ENCODE results near the gene SPRY2. TPM values are rescaled to one million over a fixed set of nuclear protein-coding genes. Genes with fewer than 3 reads are reported as not detected.

SPRY2 gene
- total and polyA plus RNA-seq, 2 of the 13 experiments (the other 11 are each of a cell fraction or from before 2014, with no cell fraction given), result 7.4 to 25.1 TPM

DNA sequence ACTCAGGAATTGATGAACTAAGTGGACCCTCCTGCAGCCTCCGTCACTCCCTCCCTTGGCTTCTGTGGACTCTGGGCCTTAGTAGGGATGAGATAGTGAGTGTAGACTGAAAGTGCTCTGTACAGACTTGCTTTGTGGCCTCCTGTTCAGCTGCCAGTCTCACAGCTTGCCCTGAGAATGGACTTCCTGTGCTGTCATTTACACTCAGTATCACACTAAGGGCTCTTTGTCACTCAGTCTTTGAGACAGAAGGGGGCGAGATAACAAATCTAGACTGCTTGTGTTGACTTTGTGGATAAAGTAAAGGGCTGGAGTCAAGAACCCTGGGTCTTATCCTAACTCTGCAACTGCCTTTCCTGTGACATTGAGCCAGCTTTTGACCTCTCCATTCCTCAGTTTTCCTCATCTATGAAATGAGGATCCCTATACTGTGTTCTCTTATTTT lies 21.0 kb upstream of the SPRY2 start:
- ChIA-PET CTCF (ENCODE audit: low intra/inter-chr PET ratio, low total read pairs) (interaction anchor here (1.5 to 3.5 kb wide), 2 partner anchors 19 to 683 kb away, joined by 3 to 28 read pairs; no protein-coding TSS in a partner anchor), POLR2A (interaction anchor here (1.3 to 2.0 kb wide), 2 partner anchors 19 to 21 kb away, joined by 3 to 6 read pairs; partner anchors contain the start of gene SPRY2)
- Histone ChIP-seq H2AFZ (ENCODE audit: low read length) (no peak overlapping the region), H3K27ac (ENCODE audit: extremely low read length, insufficient read depth, low read length) (peak overlapping the region; percentile 56), H3K4me2 (ENCODE audit: low read depth, low read length) (peak overlapping the region; percentile 77), H3K9me3 (ENCODE audit: low read length) (no peaks in the 10 kb centered on the region), H4K20me1 (ENCODE audit: insufficient read depth, low read length) (no peaks in the 10 kb centered on the region), H3K9ac (ENCODE audit: insufficient read depth, low read depth, low read length) (0 out of 2 replicates have a peak overlapping the region, but pooled peaks have one; percentile 17), H3K27me3 (ENCODE audit: control insufficient read depth in 1 of 2, insufficient read depth in 2 of 2, low read length in 2 of 2) (no peaks in the 10 kb centered on the region), H3K4me1 (ENCODE audit: insufficient read depth, low read length) (peaks cover 50% of the 10 kb centered on the region), H3K36me3 (replicated peaks in 1 of 2; ENCODE audit: control insufficient read depth in 1 of 2, insufficient read depth in 2 of 2, low read length in 2 of 2) (no peaks in the 10 kb centered on the region), H3K79me2 (ENCODE audit: insufficient read depth, low read length) (no peaks in the 10 kb centered on the region), H3K4me3 (replicated peaks in 1 of 3; ENCODE audit: insufficient read depth in 1 of 3, low read depth in 2 of 3, low read length in 3 of 3) (peak overlapping the region in 2 of 3 experiments; percentile 16 to 38; a peak in 2 of 6 replicates)
- peak; percentile 87 for DNase-seq (ENCODE audit: low spot score)
- WGBS (ENCODE audit: low lambda C conversion rate), result 0% methylated on average over 2 of the region's 2 CpGs
- ATAC-seq, result peak; percentile 99
- peak; percentile 93 for FAIRE-seq
- no TSS peak for BruUV-seq (replicated peaks)
- intact Hi-C loops (cut with micrococcal nuclease; ENCODE audit: unreplicated experiment), result loop anchor here (1.0 to 2.0 kb wide), 3 partner anchors 19 to 683 kb away; no protein-coding TSS in a partner anchor
- in situ Hi-C loops (cut with HindIII; ENCODE audit: extremely low pct_ligation_motif_present, low pct_unique_long_range_greater_than_20kb), result loop anchor here (5.0 to 25.0 kb wide), 2 partner anchors 575 to 685 kb away; no protein-coding TSS in a partner anchor
- TF ChIP-seq PHF21A (CRISPR knock-in tag; IDR thresholded peaks at IDR 0.05), result peak; percentile 47; the same call in 1 of the 2 replicates
- TF ChIP-seq, protein P1, sequence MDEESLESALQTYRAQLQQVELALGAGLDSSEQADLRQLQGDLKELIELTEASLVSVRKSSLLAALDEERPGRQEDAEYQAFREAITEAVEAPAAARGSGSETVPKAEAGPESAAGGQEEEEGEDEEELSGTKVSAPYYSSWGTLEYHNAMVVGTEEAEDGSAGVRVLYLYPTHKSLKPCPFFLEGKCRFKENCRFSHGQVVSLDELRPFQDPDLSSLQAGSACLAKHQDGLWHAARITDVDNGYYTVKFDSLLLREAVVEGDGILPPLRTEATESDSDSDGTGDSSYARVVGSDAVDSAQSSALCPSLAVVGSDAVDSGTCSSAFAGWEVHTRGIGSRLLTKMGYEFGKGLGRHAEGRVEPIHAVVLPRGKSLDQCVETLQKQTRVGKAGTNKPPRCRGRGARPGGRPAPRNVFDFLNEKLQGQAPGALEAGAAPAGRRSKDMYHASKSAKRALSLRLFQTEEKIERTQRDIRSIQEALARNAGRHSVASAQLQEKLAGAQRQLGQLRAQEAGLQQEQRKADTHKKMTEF (CRISPR knock-in tag; IDR thresholded peaks at IDR 0.05), result 0 out of 2 replicates have a peak, but pooled peaks have one; percentile 36
- peak; percentile 13; the same call in 1 of the 2 replicates for TF ChIP-seq FOXO1 (CRISPR knock-in tag; IDR thresholded peaks at IDR 0.05)
- TF ChIP-seq FOXK2 (IDR thresholded peaks at IDR 0.05), result no peak
- TF ChIP-seq SALL1 (CRISPR knock-in tag; IDR thresholded peaks at IDR 0.05), result peak; percentile 59
- TF ChIP-seq FOXP1 (IDR thresholded peaks at IDR 0.05), result no peak
- peak; percentile 41; the same call in 1 of the 2 replicates for TF ChIP-seq FOXP1 (CRISPR knock-in tag; IDR thresholded peaks at IDR 0.05)
- TF ChIP-seq NR2F6 (IDR thresholded peaks at IDR 0.05), result no peak
- 0 out of 2 replicates have a peak, but pooled peaks have one; percentile 21 for TF ChIP-seq NR2F6 (CRISPR knock-in tag; IDR thresholded peaks at IDR 0.05)
- peak; percentile 58; the same call in 1 of the 2 replicates for TF ChIP-seq PAXIP1 (CRISPR knock-in tag; conservative IDR thresholded peaks at IDR 0.05)
- TF ChIP-seq, protein P2, sequence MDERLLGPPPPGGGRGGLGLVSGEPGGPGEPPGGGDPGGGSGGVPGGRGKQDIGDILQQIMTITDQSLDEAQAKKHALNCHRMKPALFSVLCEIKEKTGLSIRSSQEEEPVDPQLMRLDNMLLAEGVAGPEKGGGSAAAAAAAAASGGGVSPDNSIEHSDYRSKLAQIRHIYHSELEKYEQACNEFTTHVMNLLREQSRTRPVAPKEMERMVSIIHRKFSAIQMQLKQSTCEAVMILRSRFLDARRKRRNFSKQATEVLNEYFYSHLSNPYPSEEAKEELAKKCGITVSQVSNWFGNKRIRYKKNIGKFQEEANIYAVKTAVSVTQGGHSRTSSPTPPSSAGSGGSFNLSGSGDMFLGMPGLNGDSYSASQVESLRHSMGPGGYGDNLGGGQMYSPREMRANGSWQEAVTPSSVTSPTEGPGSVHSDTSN (CRISPR knock-in tag; IDR thresholded peaks at IDR 0.05), result peak; percentile 28; the same call in 1 of the 2 replicates
- no peak for TF ChIP-seq CSRNP2 (CRISPR knock-in tag; conservative IDR thresholded peaks at IDR 0.05; ENCODE audit: low read depth)
- TF ChIP-seq TCF12 (IDR thresholded peaks at IDR 0.05), result no peak
- TF ChIP-seq TCF12 (CRISPR knock-in tag; IDR thresholded peaks at IDR 0.05), result no peak
- TF ChIP-seq CHD4 (IDR thresholded peaks at IDR 0.05; ENCODE audit: borderline replicate concordance, low read length), result no peak
- peak; percentile 38; the same call in 1 of the 2 replicates for TF ChIP-seq RXRA (CRISPR knock-in tag; IDR thresholded peaks at IDR 0.05)
- TF ChIP-seq HDAC2 (CRISPR knock-in tag; IDR thresholded peaks at IDR 0.05), result peak; percentile 74; the same call in 1 of the 2 replicates
- TF ChIP-seq MEIS1 (CRISPR knock-in tag; IDR thresholded peaks at IDR 0.05; ENCODE audit: borderline replicate concordance), result no peak
- 0 out of 2 replicates have a peak, but pooled peaks have one; percentile 19 for TF ChIP-seq ELF1 (CRISPR knock-in tag; IDR thresholded peaks at IDR 0.05)

Measured in HepG2 (cell line).